MM.1S (cell line): ENCODE results near the gene SLC27A2.

Source experiments
- DNase-seq: peaks from one replicate; pipeline ENCODE4 v3.0.0-alpha.2; 2015
- H2AFZ ChIP-seq: fragments of 300-600 bp; sonication (generic); 2 replicates; pipeline ENCODE4 v1.6.0; 2016; ENCODE audit warnings: antibody characterized with exemption, low read length
- H3F3A ChIP-seq: fragments of 300-600 bp; sonication (generic); 2 replicates; pipeline ENCODE4 v1.6.1; 2016; ENCODE audit warnings: mild to moderate bottlenecking, antibody characterized with exemption, low read length, moderate library complexity, mixed read lengths; ENCODE audit not compliant: insufficient read depth
- H3K27ac ChIP-seq: fragments of 300-600 bp; sonication (generic); 2 replicates; pipeline ENCODE4 v1.5.1; 2016; ENCODE audit warnings: mild to moderate bottlenecking, low read length
- H3K27me3 ChIP-seq: fragments of 300-600 bp; sonication (generic); replicated peaks from 2 replicates; pipeline ENCODE4 v1.6.0; 2016; ENCODE audit warnings: low read length; ENCODE audit not compliant: insufficient read depth
- H3K36me3 ChIP-seq: fragments of 300-600 bp; sonication (generic); replicated peaks from 2 replicates; pipeline ENCODE4 v1.6.1; 2016; ENCODE audit warnings: mild to moderate bottlenecking, low read length, mixed read lengths; ENCODE audit not compliant: insufficient read depth
- H3K4me1 ChIP-seq: fragments of 300-600 bp; sonication (generic); 2 replicates; pipeline ENCODE4 v1.6.1; 2016; ENCODE audit warnings: low read length, mixed read lengths
- H3K4me2 ChIP-seq: fragments of 300-600 bp; sonication (generic); 2 replicates; pipeline ENCODE4 v1.6.0; 2016; ENCODE audit warnings: low read depth, low read length
- H3K4me3 ChIP-seq: fragments of 300-600 bp; sonication (generic); 2 replicates; pipeline ENCODE4 v1.5.1; 2016; ENCODE audit warnings: low read length, mixed read lengths
- H3K79me2 ChIP-seq: fragments of 300-600 bp; sonication (generic); 2 replicates; pipeline ENCODE4 v1.6.1; 2016; ENCODE audit warnings: mixed run types, low read length, mixed read lengths
- H3K9ac ChIP-seq: fragments of 300-600 bp; sonication (generic); 2 replicates; pipeline ENCODE4 v1.6.1; 2016; ENCODE audit warnings: low read length, mixed read lengths
- H3K9me2 ChIP-seq: fragments of 300-600 bp; sonication (generic); replicated peaks from 2 replicates; pipeline ENCODE4 v1.6.1; 2016; ENCODE audit warnings: mild to moderate bottlenecking, low read length, mixed read lengths; ENCODE audit not compliant: insufficient read depth
- H3K9me3 ChIP-seq: fragments of 300-600 bp; sonication (generic); replicated peaks from 2 replicates; pipeline ENCODE4 v1.6.1; 2016; ENCODE audit warnings: mild to moderate bottlenecking, low read length, mixed read lengths; ENCODE audit not compliant: insufficient read depth
- H4K20me1 ChIP-seq: fragments of 300-600 bp; sonication (generic); 2 replicates; pipeline ENCODE4 v1.6.1; 2016; ENCODE audit warnings: mild to moderate bottlenecking, low read length, moderate library complexity, mixed read lengths; ENCODE audit not compliant: insufficient read depth
- EZH2 ChIP-seq: fragments of 300-600 bp; sonication (generic); optimal IDR thresholded peaks from 2 replicates; pipeline ENCODE3; 2017; ENCODE audit warnings: low read depth, mild to moderate bottlenecking, antibody characterized with exemption, low read length, mixed read lengths
- EZH2phosphoT487 ChIP-seq: fragments of 300-600 bp; sonication (generic); IDR thresholded peaks from 2 replicates; pipeline ENCODE4 v1.6.1; 2018; ENCODE audit warnings: antibody characterized with exemption, low read length
- TF ChIP-seq, protein P1 (sequence below): fragments of 300-600 bp; sonication (generic); IDR thresholded peaks from 2 replicates; pipeline ENCODE4 v1.5.1; 2016; ENCODE audit warnings: antibody characterized with exemption, low read length, mixed read lengths

SLC27A2 gene

GRCh38 chr15:50140098-50140497, 41.9 kb upstream of the SLC27A2 start:
- Histone ChIP-seq H3K9ac (no peak overlapping the region), H3K4me2 (no peak overlapping the region), H3K9me2 (no peaks in the 10 kb centered on the region), H3K27me3 (no peaks in the 10 kb centered on the region), H2AFZ (no peak overlapping the region), H3K9me3 (no peaks in the 10 kb centered on the region), H3F3A (no peaks in the 10 kb centered on the region), H3K27ac (no peak overlapping the region), H3K79me2 (no peaks in the 10 kb centered on the region), H3K36me3 (no peaks in the 10 kb centered on the region), H3K4me3 (no peak overlapping the region), H4K20me1 (no peaks in the 10 kb centered on the region), H3K4me1 (0 out of 2 replicates have a peak, but pooled peaks cover 3% of the 10 kb centered on the region)
- DNase-seq, result no peak
- no peak for TF ChIP-seq EZH2

GRCh38 chr15:50140983-50141382, 41.0 kb upstream of the SLC27A2 start:
- Histone ChIP-seq H3K9ac (no peak overlapping the region), H3K9me3 (no peaks in the 10 kb centered on the region), H3K27me3 (no peaks in the 10 kb centered on the region), H2AFZ (no peak overlapping the region), H3K4me3 (no peak overlapping the region), H3K9me2 (no peaks in the 10 kb centered on the region), H3K4me1 (no peaks in the 10 kb centered on the region), H3K27ac (no peak overlapping the region), H4K20me1 (no peaks in the 10 kb centered on the region), H3K79me2 (no peaks in the 10 kb centered on the region), H3K36me3 (no peaks in the 10 kb centered on the region), H3K4me2 (no peak overlapping the region), H3F3A (no peaks in the 10 kb centered on the region)
- no peak for DNase-seq
- no peak for TF ChIP-seq EZH2phosphoT487
- TF ChIP-seq, protein P1, sequence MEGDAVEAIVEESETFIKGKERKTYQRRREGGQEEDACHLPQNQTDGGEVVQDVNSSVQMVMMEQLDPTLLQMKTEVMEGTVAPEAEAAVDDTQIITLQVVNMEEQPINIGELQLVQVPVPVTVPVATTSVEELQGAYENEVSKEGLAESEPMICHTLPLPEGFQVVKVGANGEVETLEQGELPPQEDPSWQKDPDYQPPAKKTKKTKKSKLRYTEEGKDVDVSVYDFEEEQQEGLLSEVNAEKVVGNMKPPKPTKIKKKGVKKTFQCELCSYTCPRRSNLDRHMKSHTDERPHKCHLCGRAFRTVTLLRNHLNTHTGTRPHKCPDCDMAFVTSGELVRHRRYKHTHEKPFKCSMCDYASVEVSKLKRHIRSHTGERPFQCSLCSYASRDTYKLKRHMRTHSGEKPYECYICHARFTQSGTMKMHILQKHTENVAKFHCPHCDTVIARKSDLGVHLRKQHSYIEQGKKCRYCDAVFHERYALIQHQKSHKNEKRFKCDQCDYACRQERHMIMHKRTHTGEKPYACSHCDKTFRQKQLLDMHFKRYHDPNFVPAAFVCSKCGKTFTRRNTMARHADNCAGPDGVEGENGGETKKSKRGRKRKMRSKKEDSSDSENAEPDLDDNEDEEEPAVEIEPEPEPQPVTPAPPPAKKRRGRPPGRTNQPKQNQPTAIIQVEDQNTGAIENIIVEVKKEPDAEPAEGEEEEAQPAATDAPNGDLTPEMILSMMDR, result no peak
- TF ChIP-seq EZH2, result no peak

DNA sequence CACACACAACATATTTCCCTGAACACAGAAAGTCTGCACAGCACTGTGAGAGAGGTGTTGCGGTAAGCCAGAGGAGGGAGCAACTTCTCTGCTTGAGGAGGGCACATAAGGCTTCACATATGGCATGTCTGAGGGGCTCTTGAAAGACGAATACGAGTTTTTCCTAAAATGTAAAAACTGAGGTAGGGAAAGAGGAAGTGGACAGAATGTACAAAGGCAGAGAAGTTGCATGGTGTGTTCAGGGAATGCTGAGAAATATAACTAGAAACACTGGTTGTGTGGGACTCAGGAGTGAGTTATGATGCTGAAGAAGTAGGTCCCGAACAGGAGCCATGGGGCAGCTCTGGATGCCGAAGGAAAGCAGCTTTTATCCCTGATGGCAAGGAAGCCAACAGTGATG, 40.1 kb upstream of the SLC27A2 start:
- H3K27ac ChIP-seq, result no peak overlapping the region
- DNase-seq, result no peak
- no peak overlapping the region for H3K9ac ChIP-seq
- no peaks in the 10 kb centered on the region for H3K36me3 ChIP-seq
- H3K9me2 ChIP-seq, result no peaks in the 10 kb centered on the region
- H3K4me1 ChIP-seq, result no peaks in the 10 kb centered on the region
- TF ChIP-seq, protein P1, result no peak
- no peak for TF ChIP-seq EZH2
- TF ChIP-seq EZH2phosphoT487, result no peak
- H3K79me2 ChIP-seq, result no peaks in the 10 kb centered on the region
- H3K4me2 ChIP-seq, result no peak overlapping the region
- H3K27me3 ChIP-seq, result no peaks in the 10 kb centered on the region
- no peaks in the 10 kb centered on the region for H3K9me3 ChIP-seq
- no peaks in the 10 kb centered on the region for H3F3A ChIP-seq
- no peak overlapping the region for H3K4me3 ChIP-seq
- no peak overlapping the region for H2AFZ ChIP-seq
- H4K20me1 ChIP-seq, result no peaks in the 10 kb centered on the region

DNA sequence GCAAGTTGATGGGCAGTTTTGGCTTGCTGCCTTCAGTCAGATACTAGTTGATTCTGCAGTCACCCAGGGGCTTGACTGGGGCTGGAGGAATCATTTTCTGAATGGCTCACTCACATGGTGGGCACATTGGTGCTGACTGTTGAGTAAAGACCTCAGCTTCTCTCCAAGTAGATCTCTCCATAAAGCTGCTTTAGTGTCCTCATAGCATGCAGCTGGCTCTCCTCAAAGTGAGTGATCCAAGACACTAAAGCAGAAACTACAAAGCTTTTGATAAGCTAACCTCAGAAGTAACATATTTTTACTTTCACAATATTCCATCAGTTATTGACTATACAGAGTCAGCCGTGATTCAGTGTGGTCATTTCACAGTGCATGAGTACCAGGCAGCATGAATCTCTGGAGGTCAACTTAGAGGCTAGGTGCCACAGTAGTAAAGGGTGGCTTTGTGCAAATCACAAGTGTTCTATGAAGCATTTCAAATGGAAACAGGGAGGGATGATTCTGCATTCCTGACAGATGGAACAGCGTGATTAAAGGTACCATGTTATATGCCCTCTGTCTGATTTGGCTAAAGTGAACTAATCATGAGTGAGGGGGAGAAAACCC, 38.6 kb upstream of the SLC27A2 start:
- H3K9me2 ChIP-seq, result no peaks in the 10 kb centered on the region

More for the DNA sequence above, 38.6 kb upstream of the SLC27A2 start:
- no peak for DNase-seq
- Histone ChIP-seq H3K4me3 (no peak overlapping the region), H3K9ac (no peak overlapping the region), H3K27ac (no peak overlapping the region), H3K79me2 (no peaks in the 10 kb centered on the region), H3K27me3 (no peaks in the 10 kb centered on the region), H3K36me3 (no peaks in the 10 kb centered on the region), H3K4me1 (no peaks in the 10 kb centered on the region), H3F3A (no peaks in the 10 kb centered on the region), H4K20me1 (no peaks in the 10 kb centered on the region), H3K4me2 (no peak overlapping the region), H2AFZ (no peak overlapping the region), H3K9me3 (no peaks in the 10 kb centered on the region)
- TF ChIP-seq, protein P1, result no peak
- TF ChIP-seq EZH2 (no peak), EZH2phosphoT487 (no peak)
